HepG2 (cell line): ENCODE data around the gene AQP5. TPM values are rescaled to one million over a fixed set of nuclear protein-coding genes. Genes with fewer than 3 reads are reported as not detected.
"Not testable (repeated sequence)": the region's sequence is repeated elsewhere in the genome, so short reads cannot be mapped to it uniquely, and the experiment has no call there.

Experiments
- ATAC-seq: fragments of 200-7000 bp; cut with Tn5 transposase; 3 replicates; pipeline ENCODE4 v1.9.1; 2020; ENCODE audit warnings: mild to moderate bottlenecking, moderate library complexity
- BruUV-seq: library from RNA; stranded (reverse); fragments of 400-500 nt; replicated peaks from 2 replicates; lab custom pipeline; 2021; lab: Mats Ljungman, UMichigan
- CTCF ChIA-PET: fragments of 300-600 bp; formaldehyde crosslinking; extraction: SDS; loops from one replicate; lab custom pipeline; 2021; ENCODE audit warnings: low total read pairs, inconsistent platforms, low intra/inter-chr PET ratio; lab: Yijun Ruan, JAX
- POLR2A ChIA-PET: fragments of 350-600 bp; sonication (Branson Sonifier 250); formaldehyde crosslinking; loops from one replicate; lab custom pipeline; 2020; ENCODE audit warnings: antibody characterized with exemption, inconsistent platforms; lab: Yijun Ruan, JAX
- DNase-seq: peaks from one replicate; pipeline ENCODE4 v3.0.0-alpha.2; 2015; ENCODE audit warnings: low spot score
- FAIRE-seq: peaks from 3 replicates; lab custom pipeline; 2011; peaks lifted over from hg19 to GRCh38; lab: Jason Lieb, UNC
- H2AFZ ChIP-seq: one replicate; pipeline ENCODE4 v1.6.1; 2011; ENCODE audit warnings: low read length, inconsistent platforms
- H3K27ac ChIP-seq: fragments of 300-600 bp; 3 replicates; pipeline ENCODE4 v1.8.0; 2011; ENCODE audit warnings: mixed run types, mild to moderate bottlenecking, mixed read lengths, low read length, inconsistent platforms; ENCODE audit not compliant: insufficient read depth; ENCODE audit errors: extremely low read length
- H3K27me3 ChIP-seq, 2 experiments: fragments of 200-600 bp in 1 of 2; 2 replicates in 1 of 2; 3 replicates in 1 of 2; pipeline versions ENCODE4 v1.6.0 to v1.8.0; 2011; ENCODE audit warnings: low read length in 2 of 2, mild to moderate bottlenecking in 2 of 2, moderate library complexity in 2 of 2, inconsistent platforms in 1 of 2; ENCODE audit not compliant: insufficient read depth in 2 of 2, control insufficient read depth in 1 of 2
- H3K36me3 ChIP-seq, 2 experiments: fragments of 200-600 bp in 1 of 2; replicated peaks in 1 of 2; 2 replicates in 1 of 2; 3 replicates in 1 of 2; pipeline versions ENCODE4 v1.5.1 to v1.8.0; 2011; ENCODE audit warnings: low read length in 2 of 2, inconsistent platforms in 1 of 2; ENCODE audit not compliant: insufficient read depth in 2 of 2, control insufficient read depth in 1 of 2
- H3K4me1 ChIP-seq: 2 replicates; pipeline ENCODE4 v1.5.1; 2012; ENCODE audit warnings: low read length, inconsistent platforms; ENCODE audit not compliant: insufficient read depth
- H3K4me2 ChIP-seq: 2 replicates; pipeline ENCODE4 v1.6.0; 2011; ENCODE audit warnings: low read depth, low read length, inconsistent platforms
- H3K4me3 ChIP-seq, 3 experiments: fragments of 200-600 bp in 1 of 3; sonication (generic), shearing (Covaris generic) in 1 of 3; replicated peaks in 1 of 3; 2 replicates each; pipeline ENCODE4 v1.5.1; 2011 to 2016; ENCODE audit warnings: low read length in 3 of 3, inconsistent platforms in 2 of 3, low read depth in 2 of 3, mild to moderate bottlenecking in 2 of 3, control low read depth in 1 of 3, mixed read lengths in 1 of 3; ENCODE audit not compliant: insufficient read depth in 1 of 3
- H3K79me2 ChIP-seq: one replicate; pipeline ENCODE4 v1.6.1; 2011; ENCODE audit warnings: low read length, inconsistent platforms; ENCODE audit not compliant: insufficient read depth
- H3K9ac ChIP-seq: 2 replicates; pipeline ENCODE4 v1.6.0; 2011; ENCODE audit warnings: mild to moderate bottlenecking, low read depth, low read length, inconsistent platforms; ENCODE audit not compliant: insufficient read depth
- H3K9me3 ChIP-seq: 2 replicates; pipeline ENCODE4 v1.5.1; 2012; ENCODE audit warnings: mild to moderate bottlenecking, low read length
- H4K20me1 ChIP-seq: 2 replicates; pipeline ENCODE4 v1.6.0; 2011; ENCODE audit warnings: inconsistent platforms, mild to moderate bottlenecking, low read length, moderate library complexity; ENCODE audit not compliant: insufficient read depth
- BRD4 ChIP-seq: sonication (generic); formaldehyde crosslinking; IDR thresholded peaks from 2 replicates; pipeline ENCODE4 v1.4.0; 2020; ENCODE audit warnings: missing genetic modification reagents
- DBP ChIP-seq: sonication (generic); formaldehyde crosslinking; IDR thresholded peaks from 2 replicates; pipeline ENCODE4 v1.4.0; 2020; ENCODE audit warnings: missing genetic modification reagents; ENCODE audit errors: not compliant biosample characterization
- FOXM1 ChIP-seq: sonication (generic); formaldehyde crosslinking; IDR thresholded peaks from 2 replicates; pipeline ENCODE4 v1.5.0; 2020; ENCODE audit warnings: missing genetic modification reagents
- GATA4 ChIP-seq: sonication (generic); IDR thresholded peaks from 2 replicates; pipeline ENCODE4 v1.6.1; 2016; ENCODE audit warnings: antibody characterized with exemption, low read depth, borderline replicate concordance
- HIC2 ChIP-seq: sonication (generic); formaldehyde crosslinking; IDR thresholded peaks from 2 replicates; pipeline ENCODE4 v1.9.0; 2022; ENCODE audit warnings: low read depth, missing genetic modification reagents
- JUND ChIP-seq: sonication (generic); formaldehyde crosslinking; IDR thresholded peaks from 2 replicates; pipeline ENCODE4 v1.8.0; 2022; ENCODE audit warnings: mild to moderate bottlenecking, missing genetic modification reagents
- MEIS2 ChIP-seq: sonication (generic); formaldehyde crosslinking; IDR thresholded peaks from 2 replicates; pipeline ENCODE4 v1.9.0; 2021; ENCODE audit warnings: mild to moderate bottlenecking, missing genetic modification reagents
- ZNF251 ChIP-seq: sonication (generic); formaldehyde crosslinking; IDR thresholded peaks from 2 replicates; pipeline ENCODE4 v1.9.0; 2021; ENCODE audit warnings: mild to moderate bottlenecking, missing genetic modification reagents
- WGBS: methylation state at CpG from one replicate; pipeline ENCODE4 v1.1.6; 2017; ENCODE audit warnings: low lambda C conversion rate; 5-methylcytosine and 5-hydroxymethylcytosine counted together
- in situ Hi-C: cut with HindIII; loops from 2 replicates; pipeline ENCODE4 v1.10.0; 2017; ENCODE audit warnings: low pct_unique_long_range_greater_than_20kb; ENCODE audit not compliant: extremely low pct_ligation_motif_present
- intact Hi-C: fragments of 100-400 bp; cut with micrococcal nuclease; formaldehyde crosslinking; loops from one replicate; pipeline ENCODE4 v1.10.0; 2022; ENCODE audit not compliant: unreplicated experiment
- polyA plus RNA-seq, 8 experiments: library from polyadenylated mRNA; depleted of rRNA in 3 of 8; stranded (reverse) in 7 of 8; unstranded in 1 of 8; fragments of >200 nt; fragmentation: Illumina TruSeq in 4 of 8; extraction: Trizol in 4 of 8; gene quantifications; 2 replicates each; pipeline versions ENCODE4 v1.2.1 to v1.2.3, GENCODE V29; 2011 to 2016; ENCODE audit warnings: low read depth in 4 of 8, missing spikeins in 1 of 8, mixed read lengths in 1 of 8; ENCODE audit not compliant: insufficient read depth in 1 of 8
- total RNA-seq, 5 experiments: library from RNA; depleted of rRNA; stranded (reverse); fragments of >200 nt; fragmentation: Illumina TruSeq; extraction: Trizol; gene quantifications; 2 replicates each; pipeline ENCODE4 v1.2.3, GENCODE V29; 2016; ENCODE audit warnings: low read depth in 1 of 5

The AQP5 gene
- total and polyA plus RNA-seq, 2 of the 13 experiments (the other 11 are each of a cell fraction or from before 2014, with no cell fraction given) = not detected

GRCh38 chr12:49985981-49986380 lies 24.3 kb downstream of the AQP5 start:
- in situ Hi-C loops = no loop called here
- CTCF ChIA-PET = no interaction called here
- 90% methylated on average over 5 of the region's 5 CpGs for WGBS

GRCh38 chr12:49986476-49986875 lies 24.8 kb downstream of the AQP5 start:
- H3K4me1 ChIP-seq = peaks cover 46% of the 10 kb centered on the region
- H3K4me2 ChIP-seq, DNase-seq, POLR2A ChIA-PET, CTCF ChIA-PET, FAIRE-seq, H3K27me3 ChIP-seq, H3K36me3 ChIP-seq, H3K9ac ChIP-seq, H2AFZ ChIP-seq, ATAC-seq, H3K9me3 ChIP-seq, H3K79me2 ChIP-seq, H3K4me3 ChIP-seq, H3K27ac ChIP-seq, in situ Hi-C loops, BruUV-seq, H4K20me1 ChIP-seq, intact Hi-C loops: not testable (repeated sequence)
- WGBS = 98% methylated on average over 3 of the region's 3 CpGs

More at GRCh38 chr12:49985981-49986380, 24.3 kb downstream of the AQP5 start:
- H3K9me3 ChIP-seq = no peaks in the 10 kb centered on the region
- no peak overlapping the region for H3K4me3 ChIP-seq
- no peak overlapping the region for H3K9ac ChIP-seq
- no peaks in the 10 kb centered on the region for H3K79me2 ChIP-seq
- intact Hi-C loops = no loop called here
- no peak for ATAC-seq
- peaks cover 51% of the 10 kb centered on the region for H3K4me1 ChIP-seq
- POLR2A ChIA-PET = no interaction called here
- H3K4me2 ChIP-seq = no peak overlapping the region
- H3K36me3 ChIP-seq = peaks cover 4 to 8% of the 10 kb centered on the region in 2 experiments; a peak in 4 of 5 replicates
- H4K20me1 ChIP-seq = no peaks in the 10 kb centered on the region
- TF ChIP-seq HIC2 (CRISPR knock-in tag) = no peak
- no peak for TF ChIP-seq BRD4 (CRISPR knock-in tag)
- TF ChIP-seq JUND (CRISPR knock-in tag) = no peak
- no peak for TF ChIP-seq ZNF251 (CRISPR knock-in tag)
- no peak for TF ChIP-seq MEIS2 (CRISPR knock-in tag)
- TF ChIP-seq DBP (CRISPR knock-in tag) = no peak
- no peak for TF ChIP-seq GATA4
- no peak for TF ChIP-seq FOXM1 (CRISPR knock-in tag)
- H2AFZ ChIP-seq = no peak overlapping the region
- H3K27me3 ChIP-seq = no peaks in the 10 kb centered on the region
- no peak for FAIRE-seq
- no peak overlapping the region for H3K27ac ChIP-seq
- DNase-seq = no peak
- BruUV-seq = no TSS peak
